Testis (tissue), 3 donors: ENCODE measurements around the gene GSC2. TPM values are rescaled to one million over a fixed set of nuclear protein-coding genes. Genes with fewer than 3 reads are reported as not detected.

ENCODE experiments used
- DNase-seq: peaks from one replicate; pipeline ENCODE4 v3.0.0-alpha.2; 2019
- H3K27ac ChIP-seq, 2 donors: fragments of 200-600 bp; sonication (generic); one replicate each; pipeline ENCODE4 v1.5.1; 2019
- H3K27me3 ChIP-seq: fragments of 200-600 bp; sonication (generic); one replicate; pipeline ENCODE4 v1.5.1; 2019
- H3K36me3 ChIP-seq: fragments of 200-600 bp; sonication (generic); one replicate; pipeline ENCODE4 v1.5.1; 2017; ENCODE audit warnings: low read depth; ENCODE audit errors: missing control alignments
- H3K4me1 ChIP-seq: fragments of 200-600 bp; sonication (generic); one replicate; pipeline ENCODE4 v1.5.1; 2019
- H3K4me3 ChIP-seq, 2 donors: fragments of 200-600 bp; sonication (generic); one replicate each; pipeline ENCODE4 v1.5.1; 2017 to 2019
- H3K9me3 ChIP-seq: fragments of 200-600 bp; sonication (generic); one replicate; pipeline ENCODE4 v1.5.1; 2017
- POLR2A ChIP-seq: fragments of 450-650 bp; IDR thresholded peaks from one replicate; pipeline ENCODE4 v1.6.1; 2017; ENCODE audit warnings: antibody characterized with exemption, mild to moderate bottlenecking, moderate library complexity
- WGBS, 2 donors: methylation state at CpG; one replicate each; pipeline ENCODE4 v1.1.5; 2018; 5-methylcytosine and 5-hydroxymethylcytosine counted together
- intact Hi-C: fragments of 100-400 bp; cut with DNase I; formaldehyde crosslinking; loops from one replicate; pipeline ENCODE4 v1.15.1; 2023; ENCODE audit warnings: low total_unique reads
- polyA plus RNA-seq: library from polyadenylated mRNA; stranded (reverse); fragments of 350-450 nt; fragmentation: Illumina TruSeq; extraction: RNeasy Lipid Tissue Mini Kit (QIAGEN cat#74804); gene quantifications from one replicate; pipeline ENCODE4 v1.2.3, GENCODE V29; 2014; ENCODE audit warnings: low read depth, low replicate concordance; ENCODE audit not compliant: insufficient read depth
- total RNA-seq, 2 donors: library from RNA; depleted of rRNA; stranded (reverse); fragments of >200 nt; gene quantifications; one replicate each; pipeline ENCODE4 v1.2.3, GENCODE V29; 2016
- TF ChIP-seq, protein P1 (sequence below), 3 experiments: fragments of 450-650 bp in 2 of 3; fragments of 200-600 bp in 1 of 3; sonication (generic) in 1 of 3; IDR thresholded peaks; one replicate each; pipeline ENCODE4 v1.5.1; 2016 to 2019; ENCODE audit warnings: antibody characterized with exemption in 3 of 3, mild to moderate bottlenecking in 2 of 3, moderate library complexity in 1 of 3

The GSC2 gene
- total and polyA plus RNA-seq, 3 donors from 2014 or later, result 2.3 to 16.0 (median 15.3) TPM

DNA sequence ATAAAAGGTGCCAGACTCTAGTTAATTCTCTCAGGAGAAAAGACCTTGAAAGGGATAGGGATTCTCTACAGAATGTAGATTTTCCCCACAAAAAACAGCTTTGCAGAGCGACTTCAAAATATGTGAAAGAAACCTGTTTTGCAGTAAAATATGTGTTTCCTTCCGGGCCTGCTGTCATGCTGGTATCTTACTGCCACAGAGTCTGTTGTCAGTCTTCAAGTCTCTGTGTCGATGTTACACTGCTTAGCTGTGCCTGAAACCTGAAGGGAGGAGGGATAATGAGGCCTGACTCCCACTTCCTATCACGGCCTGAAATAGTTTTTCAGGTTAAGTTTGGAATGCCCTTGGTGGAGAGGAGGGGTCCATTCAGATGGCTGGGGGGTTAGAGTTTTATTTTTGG is 26.2 kb downstream of the GSC2 start:
- Histone ChIP-seq H3K4me1 (peaks cover 18% of the 10 kb centered on the region), H3K4me3 (no peak overlapping the region), H3K27me3 (no peaks in the 10 kb centered on the region), H3K9me3 (no peaks in the 10 kb centered on the region), H3K27ac (no peak overlapping the region), H3K36me3 (no peaks in the 10 kb centered on the region)
- WGBS, 2 donors, result 86 to 92% methylated on average over 4 of the region's 4 CpGs
- intact Hi-C loops, result no loop called here
- no peak for TF ChIP-seq POLR2A
- TF ChIP-seq, protein P1, sequence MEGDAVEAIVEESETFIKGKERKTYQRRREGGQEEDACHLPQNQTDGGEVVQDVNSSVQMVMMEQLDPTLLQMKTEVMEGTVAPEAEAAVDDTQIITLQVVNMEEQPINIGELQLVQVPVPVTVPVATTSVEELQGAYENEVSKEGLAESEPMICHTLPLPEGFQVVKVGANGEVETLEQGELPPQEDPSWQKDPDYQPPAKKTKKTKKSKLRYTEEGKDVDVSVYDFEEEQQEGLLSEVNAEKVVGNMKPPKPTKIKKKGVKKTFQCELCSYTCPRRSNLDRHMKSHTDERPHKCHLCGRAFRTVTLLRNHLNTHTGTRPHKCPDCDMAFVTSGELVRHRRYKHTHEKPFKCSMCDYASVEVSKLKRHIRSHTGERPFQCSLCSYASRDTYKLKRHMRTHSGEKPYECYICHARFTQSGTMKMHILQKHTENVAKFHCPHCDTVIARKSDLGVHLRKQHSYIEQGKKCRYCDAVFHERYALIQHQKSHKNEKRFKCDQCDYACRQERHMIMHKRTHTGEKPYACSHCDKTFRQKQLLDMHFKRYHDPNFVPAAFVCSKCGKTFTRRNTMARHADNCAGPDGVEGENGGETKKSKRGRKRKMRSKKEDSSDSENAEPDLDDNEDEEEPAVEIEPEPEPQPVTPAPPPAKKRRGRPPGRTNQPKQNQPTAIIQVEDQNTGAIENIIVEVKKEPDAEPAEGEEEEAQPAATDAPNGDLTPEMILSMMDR (IDR thresholded peaks at IDR 0.05), result no peak
- no peak for DNase-seq

DNA sequence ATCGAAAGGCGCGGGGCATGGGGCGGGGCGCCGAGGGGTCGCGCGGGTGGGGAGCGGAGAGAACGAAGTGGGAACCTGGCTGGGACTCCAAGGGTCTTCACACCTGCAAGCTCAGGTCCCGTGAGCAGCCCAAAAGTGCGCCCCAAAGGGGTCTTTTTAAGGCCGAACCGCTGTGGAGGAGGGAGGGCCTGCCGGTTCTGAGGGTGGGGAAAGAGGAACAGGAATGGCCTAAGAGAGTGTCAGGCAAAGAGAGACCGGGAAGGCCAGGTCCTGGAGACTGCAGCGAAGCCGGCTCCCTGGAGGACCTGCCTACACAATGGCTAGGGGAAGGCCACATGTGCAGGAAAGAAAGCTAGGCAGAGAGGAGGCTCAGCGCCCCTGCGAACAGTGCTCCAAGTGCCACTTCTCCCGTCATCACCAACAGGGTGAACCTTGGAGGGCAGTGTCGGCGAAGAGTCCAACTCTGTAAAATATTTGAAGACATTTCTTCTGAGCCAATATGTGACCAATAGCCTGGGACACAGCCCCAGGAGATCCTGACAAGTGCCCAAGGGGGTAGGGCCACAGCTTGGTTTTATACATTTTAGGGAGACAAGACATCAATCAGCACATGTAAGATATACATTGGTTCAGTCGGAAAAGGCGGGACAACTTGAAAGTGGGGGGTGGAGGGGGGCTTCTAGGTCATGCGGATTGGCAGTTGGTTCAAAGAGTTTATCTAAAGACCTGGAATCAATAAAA is 27.2 kb downstream of the GSC2 start:
- DNase-seq, result peak; percentile 43
- intact Hi-C loops, result no loop called here
- Histone ChIP-seq H3K27ac (peak overlapping the region in 1 of 2 donors; percentile 93), H3K4me1 (peaks cover 24% of the 10 kb centered on the region), H3K36me3 (no peaks in the 10 kb centered on the region), H3K27me3 (no peaks in the 10 kb centered on the region), H3K4me3 (peak overlapping the region; percentile 96 to 98), H3K9me3 (no peaks in the 10 kb centered on the region)
- TF ChIP-seq, protein P1 (IDR thresholded peaks at IDR 0.05), result no peak
- no peak for TF ChIP-seq POLR2A
- WGBS, 2 donors, result 15 to 25% methylated on average over 17 to 27 of the region's 27 CpGs

DNA sequence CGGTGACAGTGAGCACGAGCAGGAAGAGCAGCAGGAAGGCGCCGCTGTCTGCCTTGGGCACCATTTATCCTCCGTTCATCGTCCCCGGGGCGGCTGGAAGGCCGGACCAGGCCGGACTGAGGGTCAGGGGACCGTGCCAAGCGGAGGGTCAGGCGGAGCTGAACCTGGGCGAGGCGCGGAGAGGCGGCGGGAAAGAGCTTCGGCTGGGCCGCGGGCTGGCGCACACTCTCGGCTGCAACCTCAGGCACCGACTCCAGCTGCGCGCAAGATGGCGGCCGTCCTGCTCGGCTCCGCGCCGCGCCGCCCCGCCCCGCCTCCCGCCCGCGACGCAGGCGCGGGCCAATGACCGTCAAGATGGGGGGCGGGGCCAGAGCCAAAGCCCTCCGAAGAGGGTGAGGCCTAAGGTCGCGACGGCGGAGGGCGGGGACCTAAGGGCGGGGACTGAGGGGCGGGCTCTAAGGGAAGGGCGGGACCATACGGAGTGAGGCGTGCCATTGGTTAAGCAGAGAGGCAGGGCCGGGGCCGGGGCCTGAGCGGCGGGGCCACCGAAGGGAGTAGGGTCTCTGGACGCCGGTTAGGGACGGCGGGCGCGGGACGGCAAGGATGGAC is 27.8 kb downstream of the GSC2 start, which contains the start of gene DGCR2:
Gene DGCR2, minus strand, starts transcription at position 270 of the 609 bp plus-strand sequence. Its CDS starts 206 bp downstream, at position 64.
- Histone ChIP-seq H3K27ac (peak within 1 kb of the TSS; percentile 93 to 95), H3K36me3 (no peaks in the 10 kb centered on the region), H3K9me3 (no peaks in the 10 kb centered on the region), H3K27me3 (no peaks in the 10 kb centered on the region), H3K4me1 (peaks cover 24% of the 10 kb centered on the region), H3K4me3 (peak within 1 kb of the TSS; percentile 96 to 98)
- intact Hi-C loops, result no loop called here
- TF ChIP-seq, protein P1 (IDR thresholded peaks at IDR 0.05), result no peak
- TF ChIP-seq POLR2A, result peak; percentile 41
- DNase-seq, result peak; percentile 98
- 1% methylated on average over 19 to 59 of the region's 67 CpGs for WGBS, 2 donors

DNA sequence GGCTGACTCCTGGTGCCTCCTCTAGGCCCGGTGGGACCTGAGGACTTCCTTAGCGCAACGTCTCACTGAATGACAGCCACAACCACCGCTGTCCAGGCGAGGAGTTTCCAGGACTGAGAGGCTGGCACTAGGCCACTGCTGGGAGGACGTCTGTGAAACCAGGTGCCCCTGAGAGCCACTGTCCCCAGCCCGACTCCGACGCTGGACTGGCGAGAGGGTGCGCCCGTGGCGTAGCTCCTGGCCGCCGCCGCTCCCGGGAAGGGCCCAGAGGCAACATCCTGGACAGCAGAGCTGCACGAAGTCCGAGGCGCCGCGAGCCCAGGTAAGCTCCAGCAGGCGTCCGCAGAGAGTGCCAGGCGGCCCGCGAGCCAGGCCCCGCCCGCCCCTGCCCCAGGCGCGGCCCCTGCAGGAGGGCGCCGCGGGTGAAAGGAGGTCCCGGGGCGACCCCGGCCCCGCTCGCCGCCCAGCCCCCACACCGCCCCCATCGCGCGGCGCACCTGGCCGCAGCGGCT is 28.4 kb downstream of the GSC2 start:
- H3K27ac ChIP-seq, result peak overlapping the region; percentile 93 to 95
- peak; percentile 64 for DNase-seq
- H3K4me1 ChIP-seq, result peaks cover 24% of the 10 kb centered on the region
- 1% methylated on average over 18 of the region's 47 CpGs; no CpG with 5 or more reads in 1 of the 2 donors for WGBS, 2 donors
- peak overlapping the region; percentile 96 to 98 for H3K4me3 ChIP-seq
- no peaks in the 10 kb centered on the region for H3K9me3 ChIP-seq
- H3K27me3 ChIP-seq, result no peaks in the 10 kb centered on the region
- intact Hi-C loops, result no loop called here
- H3K36me3 ChIP-seq, result no peaks in the 10 kb centered on the region
- TF ChIP-seq POLR2A, result no peak
- TF ChIP-seq, protein P1 (IDR thresholded peaks at IDR 0.05), result no peak
